Loucy (cell line): Measurements from ENCODE around the gene TLR1.

Experiments
- H2AFZ ChIP-seq: fragments of 200-600 bp; sonication (generic); 2 replicates; pipeline ENCODE4 v1.6.0; 2016; ENCODE audit warnings: antibody characterized with exemption, mild to moderate bottlenecking, low read length, moderate library complexity
- H3F3A ChIP-seq: fragments of 200-600 bp; 2 replicates; pipeline ENCODE4 v1.6.0; 2016; ENCODE audit warnings: antibody characterized with exemption, low read depth, mild to moderate bottlenecking
- H3K27me3 ChIP-seq: fragments of 200-600 bp; sonication (generic); 2 replicates; pipeline ENCODE4 v1.6.1; 2014; ENCODE audit warnings: low read length, mild to moderate bottlenecking; ENCODE audit not compliant: insufficient read depth, poor library complexity, severe bottlenecking
- H3K36me3 ChIP-seq: fragments of 200-600 bp; sonication (generic); 2 replicates; pipeline ENCODE4 v1.6.1; 2016; ENCODE audit warnings: low read length; ENCODE audit not compliant: insufficient read depth
- H3K4me1 ChIP-seq: fragments of 200-600 bp; sonication (generic); 2 replicates; pipeline ENCODE4 v1.5.1; 2014; ENCODE audit warnings: low read length, mild to moderate bottlenecking; ENCODE audit not compliant: insufficient read depth, poor library complexity, severe bottlenecking
- H3K4me2 ChIP-seq: fragments of 200-600 bp; sonication (generic); 2 replicates; pipeline ENCODE4 v1.6.0; 2014; ENCODE audit warnings: antibody characterized with exemption, low read length, low read depth, mild to moderate bottlenecking; ENCODE audit not compliant: poor library complexity, severe bottlenecking
- H3K4me3 ChIP-seq: fragments of 200-600 bp; sonication (generic); 2 replicates; pipeline ENCODE4 v1.5.1; 2014; ENCODE audit warnings: low read length, mild to moderate bottlenecking, mixed read lengths; ENCODE audit not compliant: poor library complexity, severe bottlenecking
- H3K79me2 ChIP-seq: fragments of 200-600 bp; sonication (generic); 2 replicates; pipeline ENCODE4 v1.6.1; 2014; ENCODE audit warnings: low read length; ENCODE audit not compliant: insufficient read depth
- H3K9ac ChIP-seq: fragments of 200-600 bp; sonication (generic); 2 replicates; pipeline ENCODE4 v1.6.0; 2014; ENCODE audit warnings: mild to moderate bottlenecking, low read depth, low read length, moderate library complexity; ENCODE audit not compliant: poor library complexity, severe bottlenecking
- H3K9me2 ChIP-seq: fragments of 200-600 bp; sonication (generic); replicated peaks from 2 replicates; pipeline ENCODE4 v1.6.1; 2016; ENCODE audit warnings: low read depth, low read length, mixed read lengths
- H3K9me3 ChIP-seq: fragments of 200-600 bp; sonication (generic); 2 replicates; pipeline ENCODE4 v1.6.1; 2014; ENCODE audit warnings: mild to moderate bottlenecking, antibody characterized with exemption, low read length, low read depth; ENCODE audit not compliant: insufficient read depth
- H4K20me1 ChIP-seq: fragments of 200-600 bp; sonication (generic); 2 replicates; pipeline ENCODE4 v1.6.0; 2014; ENCODE audit warnings: antibody characterized with exemption, low read length, mild to moderate bottlenecking; ENCODE audit not compliant: insufficient read depth, poor library complexity, severe bottlenecking
- EZH2phosphoT487 ChIP-seq: fragments of 200-600 bp; IDR thresholded peaks from 2 replicates; pipeline ENCODE4 v1.6.1; 2018; ENCODE audit warnings: antibody characterized with exemption, mild to moderate bottlenecking, moderate library complexity, borderline replicate concordance
- TF ChIP-seq, protein P1 (sequence below): fragments of 200-600 bp; sonication (generic); conservative IDR thresholded peaks from 2 replicates; pipeline ENCODE4 v1.5.1; 2014; ENCODE audit warnings: mild to moderate bottlenecking, antibody characterized with exemption, low read length

TLR1 gene

GRCh38 chr4:38782452-38783108 lies 22.0 kb downstream of the TLR1 start, which contains the start of gene TLR10:
Gene TLR10 (minus strand): TSS chr4:38782990. CDS start chr4:38775590, 7,400 bp downstream.
- H3F3A ChIP-seq, result no peaks in the 10 kb centered on the region
- no peak within 1 kb of the TSS for H3K4me2 ChIP-seq
- H3K4me3 ChIP-seq, result no peak within 1 kb of the TSS
- H3K9me2 ChIP-seq, result no peaks in the 10 kb centered on the region
- H2AFZ ChIP-seq, result peak within 1 kb of the TSS; percentile 47
- H3K27me3 ChIP-seq, result no peaks in the 10 kb centered on the region
- H3K9ac ChIP-seq, result no peak within 1 kb of the TSS
- H4K20me1 ChIP-seq, result no peaks in the 10 kb centered on the region
- H3K4me1 ChIP-seq, result no peaks in the 10 kb centered on the region
- TF ChIP-seq EZH2phosphoT487, result no peak
- TF ChIP-seq, protein P1, sequence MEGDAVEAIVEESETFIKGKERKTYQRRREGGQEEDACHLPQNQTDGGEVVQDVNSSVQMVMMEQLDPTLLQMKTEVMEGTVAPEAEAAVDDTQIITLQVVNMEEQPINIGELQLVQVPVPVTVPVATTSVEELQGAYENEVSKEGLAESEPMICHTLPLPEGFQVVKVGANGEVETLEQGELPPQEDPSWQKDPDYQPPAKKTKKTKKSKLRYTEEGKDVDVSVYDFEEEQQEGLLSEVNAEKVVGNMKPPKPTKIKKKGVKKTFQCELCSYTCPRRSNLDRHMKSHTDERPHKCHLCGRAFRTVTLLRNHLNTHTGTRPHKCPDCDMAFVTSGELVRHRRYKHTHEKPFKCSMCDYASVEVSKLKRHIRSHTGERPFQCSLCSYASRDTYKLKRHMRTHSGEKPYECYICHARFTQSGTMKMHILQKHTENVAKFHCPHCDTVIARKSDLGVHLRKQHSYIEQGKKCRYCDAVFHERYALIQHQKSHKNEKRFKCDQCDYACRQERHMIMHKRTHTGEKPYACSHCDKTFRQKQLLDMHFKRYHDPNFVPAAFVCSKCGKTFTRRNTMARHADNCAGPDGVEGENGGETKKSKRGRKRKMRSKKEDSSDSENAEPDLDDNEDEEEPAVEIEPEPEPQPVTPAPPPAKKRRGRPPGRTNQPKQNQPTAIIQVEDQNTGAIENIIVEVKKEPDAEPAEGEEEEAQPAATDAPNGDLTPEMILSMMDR, result peak; percentile 60
- H3K79me2 ChIP-seq, result no peaks in the 10 kb centered on the region
- H3K36me3 ChIP-seq, result no peaks in the 10 kb centered on the region
- no peaks in the 10 kb centered on the region for H3K9me3 ChIP-seq

GRCh38 chr4:38781854-38782261 lies 22.7 kb downstream of the TLR1 start:
- no peak overlapping the region for H2AFZ ChIP-seq
- H3K27me3 ChIP-seq, result no peaks in the 10 kb centered on the region
- no peaks in the 10 kb centered on the region for H3K36me3 ChIP-seq
- H3K4me3 ChIP-seq, result no peak overlapping the region
- H3K4me1 ChIP-seq, result no peaks in the 10 kb centered on the region
- H3K4me2 ChIP-seq, result no peak overlapping the region
- no peak overlapping the region for H3K9ac ChIP-seq
- TF ChIP-seq EZH2phosphoT487, result no peak
- TF ChIP-seq, protein P1, result no peak
- no peaks in the 10 kb centered on the region for H3F3A ChIP-seq
- no peaks in the 10 kb centered on the region for H4K20me1 ChIP-seq
- no peaks in the 10 kb centered on the region for H3K79me2 ChIP-seq
- no peaks in the 10 kb centered on the region for H3K9me3 ChIP-seq
- H3K9me2 ChIP-seq, result no peaks in the 10 kb centered on the region

DNA sequence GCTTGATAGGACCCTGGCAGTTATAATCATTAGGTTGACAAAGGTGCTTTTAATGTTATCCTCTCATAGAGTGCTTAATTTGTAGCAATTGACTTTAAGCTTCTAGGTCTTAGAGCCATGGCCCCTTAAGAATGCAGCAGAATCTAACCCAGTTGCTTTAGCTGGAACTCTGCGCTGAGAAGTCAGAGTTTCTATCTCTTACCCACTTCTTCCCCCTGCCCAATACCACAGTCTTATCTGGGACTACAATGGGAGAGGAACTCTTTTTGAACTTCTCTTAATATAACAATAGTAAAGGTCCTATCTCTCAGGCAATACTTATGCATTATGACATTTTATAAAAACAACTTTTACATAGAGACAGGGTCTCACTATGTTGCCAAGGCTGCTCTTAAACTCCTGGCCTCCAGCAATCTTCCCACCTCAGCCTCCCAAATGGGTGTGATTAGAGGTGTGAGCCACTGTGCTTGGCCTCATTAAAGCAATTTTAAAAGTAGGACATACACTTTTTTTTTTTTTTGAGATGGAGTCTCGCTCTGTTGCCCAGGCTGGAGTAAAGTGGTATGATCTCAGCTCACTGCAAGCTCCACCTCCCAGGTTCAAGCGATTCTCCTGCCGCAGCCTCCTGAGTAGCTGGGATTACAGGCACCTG lies 23.6 kb downstream of the TLR1 start:
- Histone ChIP-seq H2AFZ (no peak overlapping the region), H3K9me3 (no peaks in the 10 kb centered on the region), H3K9me2 (no peaks in the 10 kb centered on the region), H3K27me3 (no peaks in the 10 kb centered on the region), H3K79me2 (no peaks in the 10 kb centered on the region), H3K4me3 (no peak overlapping the region), H3K4me2 (no peak overlapping the region), H3K9ac (no peak overlapping the region), H4K20me1 (no peaks in the 10 kb centered on the region), H3F3A (no peaks in the 10 kb centered on the region), H3K4me1 (no peaks in the 10 kb centered on the region), H3K36me3 (no peaks in the 10 kb centered on the region)
- TF ChIP-seq, protein P1, result no peak
- TF ChIP-seq EZH2phosphoT487, result no peak
